HT-29 (cell line): ENCODE results near the gene HSF2BP. TPM values are rescaled to one million over a fixed set of nuclear protein-coding genes. Genes with fewer than 3 reads are reported as not detected.
"Not testable (repeated sequence)": the region's sequence is repeated elsewhere in the genome, so short reads cannot be mapped to it uniquely, and the experiment has no call there.

Experiments
- DNase-seq: peaks from one replicate; pipeline ENCODE4 v3.0.0-alpha.2; 2015; ENCODE audit warnings: low spot score
- total RNA-seq: library from RNA; depleted of rRNA; stranded (reverse); fragments of >200 nt; shearing (Covaris generic); gene quantifications from 2 replicates; pipeline ENCODE4 v1.2.3, GENCODE V29; 2014

The HSF2BP gene
- total RNA-seq, 1 experiment from 2014 or later: 0.56 TPM

DNA sequence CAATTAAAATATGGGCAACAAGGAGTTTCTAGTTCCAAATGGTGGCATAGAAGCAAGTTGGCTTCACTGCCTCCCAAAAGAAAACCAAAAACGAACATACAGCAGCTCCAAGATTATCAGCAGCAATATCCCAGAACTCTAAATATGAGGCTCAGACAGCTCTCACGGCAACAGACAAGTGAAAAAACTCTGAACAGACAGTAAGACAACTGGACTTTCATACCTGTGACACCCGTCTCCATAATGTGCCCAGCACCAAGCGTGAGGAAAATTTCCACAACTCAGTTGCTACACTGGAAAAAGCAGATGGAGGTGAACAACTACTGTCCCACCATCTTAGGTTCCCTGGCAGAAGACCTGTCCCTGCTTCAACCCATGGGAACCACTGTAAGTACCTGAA lies 39.9 kb downstream of the HSF2BP start:
- DNase-seq: no peak

GRCh38 chr21:43618940-43619339 lies 40.3 kb downstream of the HSF2BP start:
- DNase-seq: no peak

DNA sequence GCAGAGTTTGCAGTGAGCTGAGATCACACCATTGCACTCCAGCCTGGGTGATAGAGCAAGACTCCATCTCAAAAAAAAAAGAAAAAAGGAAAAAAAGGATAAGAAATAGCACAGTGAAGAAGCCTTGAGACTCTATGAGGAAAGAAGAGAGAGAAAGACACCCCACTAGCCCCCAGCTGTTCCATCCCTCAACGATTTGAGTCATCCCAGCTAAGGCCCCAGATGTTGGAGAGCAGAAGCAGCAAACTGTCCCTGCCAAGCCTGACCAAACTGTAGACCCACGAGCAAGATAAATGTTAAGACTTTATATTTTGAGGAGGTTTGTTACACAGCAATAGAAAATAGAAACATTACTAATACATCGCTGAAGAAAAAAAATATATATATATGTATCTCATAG lies 42.4 kb downstream of the HSF2BP start:
- not testable (repeated sequence) for DNase-seq

GRCh38 chr21:43614839-43615238 lies 44.4 kb downstream of the HSF2BP start:
- DNase-seq: no peak

DNA sequence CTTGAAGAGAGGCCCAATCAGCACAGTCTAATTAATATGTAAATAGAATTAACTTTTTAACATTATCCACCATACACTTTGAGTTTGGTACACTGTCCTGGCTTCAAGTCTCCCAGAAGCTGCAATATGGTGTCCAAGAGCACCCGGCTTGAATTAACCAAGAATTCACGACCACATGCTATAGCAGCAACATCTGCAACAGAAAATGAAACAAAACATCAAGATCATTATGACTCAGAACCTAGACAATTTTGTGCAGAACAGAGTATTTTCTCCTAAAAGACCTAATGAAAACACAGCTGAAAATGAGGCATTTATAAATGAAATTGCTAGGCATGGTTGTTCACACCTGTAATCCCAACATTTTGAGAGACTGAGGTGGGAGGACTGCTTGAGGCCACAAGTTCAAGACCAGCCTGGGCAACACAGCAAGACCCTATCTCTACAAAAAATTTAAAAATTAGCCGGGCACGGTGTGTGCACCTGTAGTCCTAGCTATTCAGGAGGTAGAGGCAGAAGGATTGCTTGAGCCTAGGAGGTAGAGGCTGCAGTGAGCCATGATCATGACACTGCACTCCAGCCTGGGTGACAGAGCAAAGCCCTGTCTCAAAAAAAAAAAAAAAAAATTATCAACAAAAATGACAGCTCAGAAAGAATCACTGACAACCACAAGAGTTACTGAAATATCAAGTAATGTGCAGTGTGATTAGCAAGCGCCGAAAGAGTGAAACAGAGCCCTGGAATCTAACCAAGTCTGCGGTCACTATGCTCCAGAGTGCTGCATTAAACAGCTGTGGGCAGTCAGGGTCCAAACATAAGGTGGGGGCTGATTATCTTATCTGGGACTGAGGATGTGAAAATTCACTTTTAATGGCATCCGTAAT lies 45.3 kb downstream of the HSF2BP start:
- DNase-seq: no peak

- peak; percentile 59 for DNase-seq
Observed at GRCh38 chr21:43611598-43612369, 47.5 kb downstream of the HSF2BP start.

GRCh38 chr21:43609501-43610340 lies 49.6 kb downstream of the HSF2BP start:
- DNase-seq: peak; percentile 65

- no peak for DNase-seq
Observed at GRCh38 chr21:43608664-43609063, 50.6 kb downstream of the HSF2BP start.

DNA sequence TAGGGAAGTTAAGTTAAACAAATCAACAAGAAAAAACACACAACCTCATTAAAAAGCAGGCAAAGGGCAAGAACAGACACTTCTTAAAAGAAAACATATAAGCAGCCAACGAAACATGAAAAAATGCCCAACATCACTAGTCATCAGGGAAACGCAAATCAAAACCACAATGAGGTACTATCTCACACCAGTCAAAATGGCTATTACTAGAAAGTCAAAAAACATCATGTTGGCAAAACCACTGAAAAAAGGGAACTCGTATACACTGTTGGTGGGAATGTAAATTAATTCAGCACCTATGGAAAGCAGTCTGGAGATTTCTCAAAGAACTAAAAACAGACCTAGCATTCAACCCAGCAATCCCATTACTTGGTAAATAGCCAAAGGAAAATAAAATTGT lies 51.1 kb downstream of the HSF2BP start:
- no peak for DNase-seq

GRCh38 chr21:43605320-43606215 lies 53.7 kb downstream of the HSF2BP start:
- no peak for DNase-seq

- DNase-seq: no peak
Observed at GRCh38 chr21:43604505-43605204, 54.6 kb downstream of the HSF2BP start.

- no peak for DNase-seq
Observed at GRCh38 chr21:43603641-43604504, 55.4 kb downstream of the HSF2BP start.

- DNase-seq: no peak
Observed at GRCh38 chr21:43603233-43603626, 56.1 kb downstream of the HSF2BP start.

DNA sequence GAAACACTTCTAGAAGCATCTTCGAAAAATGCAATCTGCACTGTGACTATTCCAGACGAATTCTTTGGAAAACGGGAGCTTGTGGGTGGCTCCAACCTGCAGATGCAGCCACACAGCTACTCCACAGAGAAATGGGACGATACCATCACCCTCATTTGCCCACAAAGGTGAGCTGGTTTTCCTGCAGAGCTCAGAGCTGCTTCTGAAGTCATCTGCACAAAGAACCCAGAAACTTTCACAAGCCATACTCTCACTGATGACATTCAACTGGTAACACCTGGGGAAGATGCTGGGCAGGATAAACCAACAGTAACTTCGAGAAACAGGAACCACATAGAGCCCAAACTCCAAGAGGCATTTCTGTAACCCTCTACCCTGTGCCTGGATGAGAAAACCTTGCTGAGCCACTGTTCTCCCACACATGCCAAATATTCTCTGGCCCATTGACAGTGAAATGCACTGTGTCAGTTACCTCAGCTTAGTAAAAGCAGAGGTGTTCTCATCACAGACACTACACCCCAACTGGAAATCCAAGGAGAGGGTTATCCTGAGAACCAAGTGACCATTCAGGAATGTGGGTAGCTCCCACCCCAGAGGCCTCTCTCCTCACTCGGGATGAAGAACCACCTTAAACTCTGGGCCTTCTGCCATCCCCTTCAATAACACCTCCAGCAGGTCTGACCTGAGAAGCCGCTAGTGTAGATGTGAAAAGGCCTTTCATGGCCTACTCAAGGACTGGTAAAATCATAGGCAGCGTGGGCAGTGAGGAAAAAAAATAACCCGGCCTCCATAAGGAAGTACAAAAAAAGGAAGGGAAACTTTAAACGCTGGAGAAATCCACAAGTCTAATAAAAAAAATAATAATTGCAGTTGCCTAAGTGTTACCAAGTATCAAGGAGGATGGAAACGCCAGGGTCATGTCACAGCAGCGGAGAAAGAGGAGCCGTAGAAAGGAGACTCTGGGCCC lies 56.7 kb downstream of the HSF2BP start:
- DNase-seq: no peak

DNA sequence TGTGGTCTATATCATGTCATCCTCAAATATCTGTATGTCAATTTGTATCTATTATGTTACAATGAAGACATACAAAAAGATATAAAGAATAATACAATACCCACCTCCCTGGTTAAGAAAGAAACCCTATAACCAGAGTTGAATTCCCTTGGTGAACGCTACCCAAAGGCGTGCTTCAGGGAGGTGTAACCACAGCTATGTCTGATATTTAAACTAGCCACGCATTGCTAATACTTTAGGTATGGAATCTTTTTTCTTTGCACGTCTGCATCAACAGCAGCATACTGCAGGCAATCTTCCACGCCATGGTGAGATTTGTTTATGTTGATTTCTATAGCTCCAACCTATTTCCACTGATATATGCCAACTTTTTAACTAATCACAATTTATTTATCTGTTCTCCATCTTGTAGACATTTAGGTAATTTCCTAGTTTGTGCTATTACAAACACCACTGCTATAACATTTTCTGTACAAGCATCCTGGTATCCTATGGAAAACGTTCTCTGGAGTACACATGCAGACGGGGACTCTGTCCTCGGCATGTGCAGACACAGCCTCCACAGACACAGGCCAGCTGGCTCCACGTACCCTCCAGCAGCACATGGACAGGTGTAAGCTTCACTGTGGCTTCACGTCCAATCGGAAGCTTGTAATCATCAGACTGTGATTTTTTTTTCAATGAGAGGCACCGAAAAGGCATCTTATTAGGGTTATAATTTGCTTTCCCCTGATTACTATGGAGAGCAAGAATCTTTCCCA lies 58.5 kb downstream of the HSF2BP start:
- peak; percentile 12 for DNase-seq

DNA sequence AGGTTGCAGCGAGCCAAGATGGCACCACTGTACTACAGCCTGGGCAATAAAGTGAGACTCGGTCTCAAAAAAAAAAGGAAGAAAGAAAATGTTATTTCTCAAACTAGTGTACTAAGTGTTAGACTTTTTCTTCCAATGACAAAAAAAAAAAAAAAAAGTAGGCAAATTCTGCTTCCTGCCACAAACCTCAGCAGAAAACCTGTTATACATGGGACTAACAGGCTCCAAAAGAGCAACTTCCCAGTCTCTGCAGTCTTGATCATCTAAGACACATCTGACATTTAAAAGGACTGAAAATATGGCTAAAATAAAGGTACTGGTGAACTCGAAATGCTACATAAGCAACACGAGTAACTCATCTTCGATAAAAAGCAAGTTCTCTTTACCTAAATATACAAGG lies 59.6 kb downstream of the HSF2BP start:
- DNase-seq: no peak

GRCh38 chr21:43598416-43599120 lies 60.7 kb downstream of the HSF2BP start:
- no peak for DNase-seq
